Ascending aorta (tissue), 2 donors: Measurements from ENCODE around the gene VAV1. TPM values are rescaled to one million over a fixed set of nuclear protein-coding genes. Genes with fewer than 3 reads are reported as not detected.
A peak's percentile ranks its signal among the peaks of the same experiment; 100 is the strongest.

Experiments used
- DNase-seq, 2 donors: peaks; one replicate each; pipeline ENCODE4 v3.0.0-alpha.2; 2019; ENCODE audit warnings: low spot score in 2 of 2
- H3K27ac ChIP-seq, 2 donors: fragments of 200-600 bp; sonication (generic); one replicate each; pipeline ENCODE4 v1.5.1; 2016 to 2017; ENCODE audit warnings: mild to moderate bottlenecking in 1 of 2
- H3K27me3 ChIP-seq: fragments of 200-600 bp; sonication (generic); one replicate; pipeline ENCODE4 v1.5.1; 2017
- H3K36me3 ChIP-seq, 2 donors: fragments of 200-600 bp; sonication (generic); one replicate each; pipeline ENCODE4 v1.5.1; 2016
- H3K4me1 ChIP-seq, 2 donors: fragments of 200-600 bp; sonication (generic); one replicate each; pipeline ENCODE4 v1.5.1; 2016 to 2017; ENCODE audit warnings: mild to moderate bottlenecking in 1 of 2
- H3K4me3 ChIP-seq, 2 donors: fragments of 200-600 bp; sonication (generic); one replicate each; pipeline ENCODE4 v1.5.1; 2016 to 2017; ENCODE audit warnings: mild to moderate bottlenecking in 1 of 2
- H3K9me3 ChIP-seq, 2 donors: fragments of 200-600 bp; sonication (generic); one replicate each; pipeline ENCODE4 v1.5.1; 2016
- CTCF ChIP-seq, 3 experiments: fragments of 200-600 bp in 2 of 3; fragments of 450-650 bp in 1 of 3; sonication (generic) in 2 of 3; IDR thresholded peaks; one replicate each; pipeline ENCODE4 v1.5.1; 2016 to 2019; ENCODE audit warnings: antibody characterized with exemption in 3 of 3, mild to moderate bottlenecking in 1 of 3, moderate library complexity in 1 of 3
- intact Hi-C: fragments of 100-400 bp; cut with DNase I; formaldehyde crosslinking; loops from one replicate; pipeline ENCODE4 v1.15.1; 2023
- total RNA-seq: library from RNA; depleted of rRNA; stranded (reverse); fragments of >200 nt; gene quantifications from one replicate; pipeline ENCODE4 v1.1.0, GENCODE V29; 2016

The VAV1 gene
- total RNA-seq, 1 donor from 2014 or later, result 4.4 TPM

- H3K27me3 ChIP-seq, result no peaks in the 10 kb centered on the region
- intact Hi-C loops, result loop anchor here (10.0 kb wide), 3 partner anchors 308 to 1108 kb away; partner anchors contain the start of genes KHSRP, SAFB, SAFB2 and ZNF358
- H3K27ac ChIP-seq, result no peak overlapping the region
- peaks cover 18 to 32% of the 10 kb centered on the region in 2 donors for H3K36me3 ChIP-seq
- no peak for DNase-seq
- no peaks in the 10 kb centered on the region for H3K9me3 ChIP-seq
- peaks cover under 1 to 10% of the 10 kb centered on the region in 2 donors for H3K4me1 ChIP-seq
- no peak overlapping the region for H3K4me3 ChIP-seq
- TF ChIP-seq CTCF (IDR thresholded peaks at IDR 0.05), result no peak
Observed at GRCh38 chr19:6732803-6733337, 39.6 kb upstream of the VAV1 start.

- intact Hi-C loops, result loop anchor here (10.0 kb wide), 3 partner anchors 309 to 1109 kb away; partner anchors contain the start of genes KHSRP, SAFB, SAFB2 and ZNF358
Observed at GRCh38 chr19:6733338-6734095, 39.0 kb upstream of the VAV1 start.

GRCh38 chr19:6734096-6734696, 38.3 kb upstream of the VAV1 start:
- no peak for TF ChIP-seq CTCF (IDR thresholded peaks at IDR 0.05)
- Histone ChIP-seq H3K36me3 (peaks cover 18 to 32% of the 10 kb centered on the region in 2 donors), H3K4me3 (no peak overlapping the region), H3K4me1 (peaks cover 3 to 22% of the 10 kb centered on the region in 2 donors), H3K27me3 (no peaks in the 10 kb centered on the region), H3K27ac (no peak overlapping the region), H3K9me3 (no peaks in the 10 kb centered on the region)
- DNase-seq, result no peak
- intact Hi-C loops, result loop anchor here (10.0 kb wide), 3 partner anchors 309 to 1109 kb away; partner anchors contain the start of genes KHSRP, SAFB, SAFB2 and ZNF358

More at GRCh38 chr19:6733338-6734095, 39.0 kb upstream of the VAV1 start:
- Histone ChIP-seq H3K9me3 (no peaks in the 10 kb centered on the region), H3K27ac (no peak overlapping the region), H3K27me3 (no peaks in the 10 kb centered on the region), H3K36me3 (peaks cover 18 to 32% of the 10 kb centered on the region in 2 donors), H3K4me1 (peaks cover 3 to 17% of the 10 kb centered on the region in 2 donors), H3K4me3 (no peak overlapping the region)
- peak in 2 of 3 experiments; percentile 26 to 29 for TF ChIP-seq CTCF (IDR thresholded peaks at IDR 0.05)
- DNase-seq, result no peak

GRCh38 chr19:6735181-6735911, 37.2 kb upstream of the VAV1 start:
- Histone ChIP-seq H3K27ac (peak overlapping the region in 1 of 2 donors; percentile 97), H3K9me3 (no peaks in the 10 kb centered on the region), H3K4me3 (no peak overlapping the region), H3K4me1 (peaks cover 3 to 22% of the 10 kb centered on the region in 2 donors), H3K27me3 (no peaks in the 10 kb centered on the region), H3K36me3 (peaks cover 18 to 32% of the 10 kb centered on the region in 2 donors)
- TF ChIP-seq CTCF (IDR thresholded peaks at IDR 0.05), result no peak
- intact Hi-C loops, result loop anchor here (5.0 to 10.0 kb wide), 5 partner anchors 218 to 1111 kb away; partner anchors contain the start of genes KHSRP, SAFB, SAFB2 and ZNF358
- no peak for DNase-seq
